IPS DF 4.7 (cell line): ENCODE data around the gene STAM.
A peak's percentile ranks its signal among the peaks of the same experiment; 100 is the strongest.
"Not testable (repeated sequence)": the region's sequence is repeated elsewhere in the genome, so short reads cannot be mapped to it uniquely, and the experiment has no call there.

ENCODE experiments used
- DNase-seq: peaks from one replicate; pipeline ENCODE4 v3.0.0-alpha.2; 2013; ENCODE audit warnings: low spot score; ENCODE audit errors: extremely low read depth

Gene STAM

GRCh38 chr10:17643755-17644484, at the start of gene STAM:
STAM (plus strand) TSS chr10:17644151; CDS start chr10:17644340, 189 bp downstream.
- peak; percentile 44 for DNase-seq

GRCh38 chr10:17597386-17597785, 46.6 kb upstream of the STAM start:
- no peak for DNase-seq

- no peak for DNase-seq
These were observed 44.9 kb upstream of the STAM start for GRCh38 chr10:17599089-17599488.

GRCh38 chr10:17605936-17606335, 38.0 kb upstream of the STAM start:
- DNase-seq, result no peak

- DNase-seq, result no peak
These were observed 37.4 kb upstream of the STAM start for GRCh38 chr10:17606547-17607040.

- no peak for DNase-seq
These were observed 36.9 kb upstream of the STAM start for GRCh38 chr10:17607060-17607459.

- no peak for DNase-seq
These were observed 36.2 kb upstream of the STAM start for GRCh38 chr10:17607603-17608332.

- no peak for DNase-seq
These were observed 34.4 kb upstream of the STAM start for GRCh38 chr10:17609523-17610079.

- DNase-seq, result no peak
These were observed 27.4 kb upstream of the STAM start for GRCh38 chr10:17616403-17617030.

- no peak for DNase-seq
These were observed 26.7 kb upstream of the STAM start, which contains the start of gene HACD1 for GRCh38 chr10:17617031-17617911. HACD1 (minus strand) TSS chr10:17617374; CDS start chr10:17617339, 35 bp downstream.

GRCh38 chr10:17622061-17622460, 21.9 kb upstream of the STAM start:
- DNase-seq, result no peak

GRCh38 chr10:17624996-17625395, 19.0 kb upstream of the STAM start:
- no peak for DNase-seq

GRCh38 chr10:17626656-17627055, 17.3 kb upstream of the STAM start:
- DNase-seq, result no peak

- DNase-seq, result not testable (repeated sequence)
These were observed 11.4 kb upstream of the STAM start for GRCh38 chr10:17632590-17632989.

GRCh38 chr10:17633353-17633752, 10.6 kb upstream of the STAM start:
- DNase-seq, result no peak

- DNase-seq, result no peak
These were observed 6.1 kb upstream of the STAM start for GRCh38 chr10:17637869-17638268.

- DNase-seq, result no peak
These were observed 3.6 kb upstream of the STAM start for GRCh38 chr10:17640331-17640816.

- DNase-seq, result no peak
These were observed 604 bp upstream of the STAM start for GRCh38 chr10:17643339-17643754.

GRCh38 chr10:17644485-17644943, 563 bp downstream of the STAM start:
- no peak for DNase-seq

GRCh38 chr10:17645621-17646345, 1.8 kb downstream of the STAM start:
- no peak for DNase-seq
